ENCODE measurements around the gene KPNA6. TPM values are rescaled to one million over a fixed set of nuclear protein-coding genes. Genes with fewer than 3 reads are reported as not detected.
"Not testable (repeated sequence)": the region's sequence is repeated elsewhere in the genome, so short reads cannot be mapped to it uniquely, and the experiment has no call there.

The KPNA6 gene
- total RNA-seq (2014; rRNA removed; shearing (Covaris generic)): 39.7 and 40.6 TPM in 2 replicates

- DNase-seq (ENCODE audit: low read depth): peak; percentile 97
Measured at GRCh38 chr1:32107742-32108661, at the start of gene KPNA6. Gene KPNA6 (plus strand): TSS chr1:32108056. CDS start chr1:32108131, 75 bp downstream.

- DNase-seq (ENCODE audit: low read depth): no peak
Measured at GRCh38 chr1:32060914-32061313, 46.9 kb upstream of the KPNA6 start.

DNA sequence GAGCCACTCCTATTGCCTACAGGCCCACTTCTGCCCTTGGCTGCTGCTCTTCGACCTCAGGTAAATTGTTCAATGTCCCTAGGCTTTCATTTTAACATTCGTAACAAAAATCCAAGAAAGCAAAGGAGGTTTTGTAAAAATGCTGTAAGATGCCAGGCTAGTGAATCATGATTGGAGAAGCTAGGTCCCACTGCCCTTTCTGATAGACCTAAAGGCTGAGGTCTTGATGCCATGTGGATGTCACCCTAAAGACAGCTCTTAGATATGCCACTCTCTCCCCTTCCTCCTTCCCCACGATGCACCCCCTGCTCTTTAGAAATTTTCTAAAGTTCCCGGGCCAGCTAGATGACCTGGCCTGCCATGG lies 45.0 kb upstream of the KPNA6 start:
- no peak for DNase-seq (ENCODE audit: low read depth)

GRCh38 chr1:32063261-32063681 lies 44.6 kb upstream of the KPNA6 start:
- peak; percentile 60 for DNase-seq (ENCODE audit: low read depth)

- not testable (repeated sequence) for DNase-seq (ENCODE audit: low read depth)
Measured at GRCh38 chr1:32065613-32066488, 42.0 kb upstream of the KPNA6 start.

DNA sequence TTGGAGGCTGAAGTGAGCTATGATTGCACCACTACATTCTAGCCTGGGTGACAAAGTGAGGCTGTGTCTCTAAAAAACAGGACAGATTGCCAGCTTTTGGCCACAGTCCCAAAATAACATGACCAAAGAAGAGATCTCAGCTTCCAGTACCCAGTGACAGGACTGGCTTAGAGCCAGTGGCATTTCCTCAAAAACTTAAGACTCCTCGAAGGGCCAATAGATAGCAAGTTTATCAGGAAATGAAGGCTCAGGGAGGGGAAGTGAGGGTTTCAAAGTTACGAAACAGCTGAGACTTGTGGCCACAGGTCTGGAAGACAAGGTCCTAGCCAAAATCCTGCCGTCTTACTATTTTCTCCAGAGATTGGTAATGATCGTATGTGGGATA lies 41.4 kb upstream of the KPNA6 start:
- DNase-seq (ENCODE audit: low read depth): peak; percentile 90

GRCh38 chr1:32068957-32069588 lies 38.8 kb upstream of the KPNA6 start:
- peak; percentile 64 for DNase-seq (ENCODE audit: low read depth)

GRCh38 chr1:32071758-32072621 lies 35.9 kb upstream of the KPNA6 start:
- peak; percentile 46 for DNase-seq (ENCODE audit: low read depth)

- DNase-seq (ENCODE audit: low read depth): peak; percentile 94
Measured at GRCh38 chr1:32072622-32073298, 35.1 kb upstream of the KPNA6 start, which contains the start of gene TMEM39B. Gene TMEM39B (plus strand): TSS chr1:32072939. CDS start chr1:32073048, 109 bp downstream.

DNA sequence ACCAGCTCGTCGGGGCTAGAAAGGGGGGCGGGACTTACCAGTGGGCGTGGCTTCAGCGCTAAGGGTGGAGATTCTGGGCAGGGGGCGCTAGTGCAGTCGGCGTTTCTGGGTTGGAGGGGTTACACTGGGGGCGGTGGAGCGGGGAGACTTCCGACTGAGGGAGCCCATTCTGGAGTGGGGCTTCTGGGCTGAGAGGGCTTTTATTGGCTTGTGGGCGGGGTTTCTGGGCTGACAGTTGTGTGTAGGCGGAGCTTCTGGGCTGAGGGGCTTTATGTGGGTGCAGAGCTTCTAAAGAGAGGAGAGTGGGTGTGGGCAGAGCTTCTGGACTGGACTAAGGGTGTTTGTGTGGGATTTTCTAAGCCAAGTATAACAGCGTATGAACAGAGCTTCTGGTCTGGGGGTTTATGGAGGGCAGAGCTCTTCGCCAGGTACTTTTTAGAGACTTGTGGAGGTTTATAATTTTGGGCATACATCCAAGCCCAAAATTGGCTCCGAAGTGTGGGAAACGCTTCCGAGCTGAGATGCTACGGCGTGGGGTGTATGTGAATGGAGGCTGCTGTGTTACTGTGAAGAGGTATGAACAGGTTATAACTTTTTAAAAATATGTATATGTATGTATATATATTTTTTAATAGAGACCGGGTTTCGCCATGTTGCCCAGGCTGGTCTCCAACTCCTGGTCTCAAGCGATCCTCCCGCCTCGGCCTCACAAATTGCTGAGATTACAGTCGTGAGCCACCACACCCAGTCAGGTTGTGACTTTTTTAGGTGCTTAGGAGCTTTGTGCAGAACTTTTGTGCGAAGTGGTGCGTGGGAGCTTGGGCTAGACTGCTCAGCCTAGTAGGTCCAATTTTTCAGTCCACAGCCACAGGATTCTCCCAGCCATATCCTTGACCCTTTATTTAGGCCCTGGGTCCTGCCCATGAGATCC lies 34.3 kb upstream of the KPNA6 start:
- no peak for DNase-seq (ENCODE audit: low read depth)

DNA sequence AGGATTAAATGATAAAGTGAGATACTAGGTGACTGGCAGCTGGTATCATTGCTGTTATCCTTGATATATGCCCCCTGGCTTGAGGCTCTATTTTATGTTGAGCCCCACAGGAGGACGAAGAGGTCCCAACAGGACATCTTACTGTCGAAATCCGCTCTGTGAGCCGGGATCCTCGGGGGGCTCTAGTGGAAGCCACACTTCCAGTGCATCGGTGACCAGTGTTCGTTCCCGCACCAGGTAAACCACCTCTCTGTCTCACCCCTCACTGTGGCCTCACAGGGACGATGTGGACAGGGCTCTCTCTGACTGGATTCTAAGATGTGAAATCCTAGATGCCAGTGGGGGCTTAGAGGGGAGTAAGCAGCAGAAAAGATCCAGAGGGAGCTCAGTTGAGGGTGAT lies 33.0 kb upstream of the KPNA6 start:
- no peak for DNase-seq (ENCODE audit: low read depth)

- DNase-seq (ENCODE audit: low read depth): no peak
Measured at GRCh38 chr1:32077451-32077850, 30.4 kb upstream of the KPNA6 start.

- no peak for DNase-seq (ENCODE audit: low read depth)
Measured at GRCh38 chr1:32082022-32082421, 25.8 kb upstream of the KPNA6 start.

DNA sequence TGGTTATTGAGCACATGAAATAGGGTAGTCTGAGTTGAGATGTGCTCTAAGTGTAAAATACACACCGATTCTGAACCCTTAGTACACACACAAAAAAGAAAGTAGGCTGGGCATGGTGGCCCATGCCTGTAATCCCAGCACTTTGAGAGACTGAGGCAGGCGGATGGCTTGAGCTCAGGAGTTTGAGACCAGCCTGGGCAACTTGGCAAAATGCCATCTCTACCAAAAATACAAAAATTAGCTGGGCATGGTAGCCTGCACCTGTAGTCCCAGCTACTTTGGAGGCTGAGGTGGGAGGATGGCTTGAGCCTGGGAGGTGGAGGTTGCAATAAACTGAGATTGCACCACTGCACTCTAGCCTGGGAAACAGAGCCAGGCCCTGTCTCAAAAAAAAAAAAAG lies 21.5 kb upstream of the KPNA6 start:
- DNase-seq (ENCODE audit: low read depth): not testable (repeated sequence)

GRCh38 chr1:32091176-32091575 lies 16.7 kb upstream of the KPNA6 start:
- DNase-seq (ENCODE audit: low read depth): no peak

- no peak for DNase-seq (ENCODE audit: low read depth)
Measured at GRCh38 chr1:32091591-32091990, 16.3 kb upstream of the KPNA6 start.

DNA sequence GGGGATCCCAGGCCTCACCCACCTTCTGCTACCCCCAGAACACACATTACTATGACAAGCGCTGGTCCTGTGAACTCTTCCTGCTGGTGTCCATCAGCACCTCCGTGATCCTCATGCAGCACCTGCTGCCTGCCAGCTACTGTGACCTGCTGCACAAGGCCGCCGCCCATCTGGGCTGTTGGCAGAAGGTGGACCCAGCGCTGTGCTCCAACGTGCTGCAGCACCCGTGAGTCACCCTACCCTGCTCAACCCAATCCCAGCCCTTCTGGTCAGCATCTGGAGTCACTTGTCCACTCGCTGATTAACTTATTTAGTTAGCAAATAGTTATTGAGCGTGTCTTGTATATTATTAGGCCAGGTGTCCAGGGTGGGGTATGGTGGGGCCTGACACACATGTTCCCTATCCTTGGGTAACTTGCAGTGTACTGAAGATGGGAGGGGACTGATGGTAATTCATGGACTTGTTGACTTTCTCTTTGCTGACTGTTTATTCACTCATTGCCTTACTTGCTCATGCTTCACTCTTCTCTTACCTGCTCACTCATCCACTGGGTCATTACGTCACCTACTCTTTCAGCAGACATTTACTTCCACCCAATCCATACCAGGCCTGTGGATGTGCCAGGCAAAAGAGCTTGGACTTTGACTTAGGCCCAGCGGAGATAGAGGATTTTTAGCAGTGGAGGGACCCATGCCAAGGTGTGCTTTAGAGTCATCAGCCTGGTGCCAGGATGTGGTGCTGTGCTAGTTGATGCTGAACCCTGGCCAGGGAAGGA lies 12.9 kb upstream of the KPNA6 start:
- DNase-seq (ENCODE audit: low read depth): no peak

GRCh38 chr1:32099426-32099825 lies 8.4 kb upstream of the KPNA6 start:
- no peak for DNase-seq (ENCODE audit: low read depth)

Measured in RPMI7951 (cell line).